ENCODE results near the gene RIMS4.

GRCh38 chr20:44768256-44768655 lies 42.1 kb downstream of the RIMS4 start:
- TF ChIP-seq CTCF (IDR thresholded peaks at IDR 0.05) (no peak), POLR2A (IDR thresholded peaks at IDR 0.05) (no peak)

Data from thyroid gland (tissue), 4 donors.